ES-I3 (cell line): ENCODE data around the gene EPHB1.
"Not testable (repeated sequence)": the region's sequence is repeated elsewhere in the genome, so short reads cannot be mapped to it uniquely, and the experiment has no call there.

Source experiments
- H3K36me3 ChIP-seq: 2 replicates; pipeline ENCODE4 v1.6.1; 2013; ENCODE audit warnings: mild to moderate bottlenecking, low read length, control low read depth, moderate library complexity; ENCODE audit not compliant: insufficient read depth
- H3K4me1 ChIP-seq: 2 replicates; pipeline ENCODE4 v1.6.1; 2013; ENCODE audit warnings: mild to moderate bottlenecking, control low read depth, low read length; ENCODE audit not compliant: insufficient read depth
- H3K9ac ChIP-seq: 2 replicates; pipeline ENCODE4 v1.6.1; 2013; ENCODE audit warnings: low read depth, mild to moderate bottlenecking, low read length, moderate library complexity
- H3K9me3 ChIP-seq: 2 replicates; pipeline ENCODE4 v1.6.1; 2013; ENCODE audit warnings: mild to moderate bottlenecking, low read length, moderate library complexity; ENCODE audit not compliant: control insufficient read depth, insufficient read depth

Gene EPHB1

GRCh38 chr3:135213213-135213612, 418.2 kb downstream of the EPHB1 start:
- H3K9ac ChIP-seq = no peak overlapping the region

GRCh38 chr3:135213822-135214221, 418.8 kb downstream of the EPHB1 start:
- no peaks in the 10 kb centered on the region for H3K36me3 ChIP-seq
- H3K4me1 ChIP-seq = peaks cover 29% of the 10 kb centered on the region
- H3K9me3 ChIP-seq = no peaks in the 10 kb centered on the region
- H3K9ac ChIP-seq = no peak overlapping the region

More at GRCh38 chr3:135213213-135213612, 418.2 kb downstream of the EPHB1 start:
- Histone ChIP-seq H3K4me1 (peaks cover 23% of the 10 kb centered on the region), H3K36me3 (no peaks in the 10 kb centered on the region), H3K9me3 (no peaks in the 10 kb centered on the region)

GRCh38 chr3:135214400-135214799, 419.3 kb downstream of the EPHB1 start:
- no peaks in the 10 kb centered on the region for H3K36me3 ChIP-seq
- H3K4me1 ChIP-seq = peaks cover 29% of the 10 kb centered on the region

GRCh38 chr3:135215516-135215915, 420.5 kb downstream of the EPHB1 start:
- Histone ChIP-seq H3K9me3 (no peaks in the 10 kb centered on the region), H3K36me3 (no peaks in the 10 kb centered on the region), H3K9ac (no peak overlapping the region), H3K4me1 (peaks cover 38% of the 10 kb centered on the region)

More at GRCh38 chr3:135214400-135214799, 419.3 kb downstream of the EPHB1 start:
- Histone ChIP-seq H3K9ac (no peak overlapping the region), H3K9me3 (no peaks in the 10 kb centered on the region)

GRCh38 chr3:135216659-135217058, 421.6 kb downstream of the EPHB1 start:
- H3K9me3 ChIP-seq = no peaks in the 10 kb centered on the region
- no peak overlapping the region for H3K9ac ChIP-seq
- H3K36me3 ChIP-seq = no peaks in the 10 kb centered on the region
- peaks cover 38% of the 10 kb centered on the region for H3K4me1 ChIP-seq

- Histone ChIP-seq H3K9ac (no peak overlapping the region), H3K36me3 (no peaks in the 10 kb centered on the region), H3K9me3 (no peaks in the 10 kb centered on the region), H3K4me1 (peaks cover 38% of the 10 kb centered on the region)
Measured at GRCh38 chr3:135217730-135218129, 422.7 kb downstream of the EPHB1 start.

- peaks cover 38% of the 10 kb centered on the region for H3K4me1 ChIP-seq
- no peak overlapping the region for H3K9ac ChIP-seq
- H3K36me3 ChIP-seq = no peaks in the 10 kb centered on the region
- H3K9me3 ChIP-seq = no peaks in the 10 kb centered on the region
Measured at GRCh38 chr3:135218304-135218703, 423.2 kb downstream of the EPHB1 start.

GRCh38 chr3:135218782-135219181, 423.7 kb downstream of the EPHB1 start:
- Histone ChIP-seq H3K9ac (no peak overlapping the region), H3K36me3 (no peaks in the 10 kb centered on the region), H3K4me1 (peaks cover 38% of the 10 kb centered on the region), H3K9me3 (no peaks in the 10 kb centered on the region)

GRCh38 chr3:135224815-135225362, 429.8 kb downstream of the EPHB1 start:
- Histone ChIP-seq H3K9ac (no peak overlapping the region), H3K36me3 (no peaks in the 10 kb centered on the region), H3K9me3 (no peaks in the 10 kb centered on the region), H3K4me1 (peaks cover 6% of the 10 kb centered on the region; the same call in 1 of the 2 replicates)

- peaks cover 3% of the 10 kb centered on the region; the same call in 1 of the 2 replicates for H3K9me3 ChIP-seq
- H3K4me1 ChIP-seq = peaks cover 3% of the 10 kb centered on the region
- no peak overlapping the region for H3K9ac ChIP-seq
- H3K36me3 ChIP-seq = no peaks in the 10 kb centered on the region
Measured at GRCh38 chr3:135226057-135226456, 431.0 kb downstream of the EPHB1 start.

GRCh38 chr3:135228201-135228600, 433.1 kb downstream of the EPHB1 start:
- Histone ChIP-seq H3K9ac (no peak overlapping the region), H3K9me3 (peaks cover 5% of the 10 kb centered on the region; the same call in 1 of the 2 replicates), H3K4me1 (peaks cover 14% of the 10 kb centered on the region), H3K36me3 (no peaks in the 10 kb centered on the region; the same call in 1 of the 2 replicates)

GRCh38 chr3:135229018-135229495, 434.0 kb downstream of the EPHB1 start:
- H3K9ac ChIP-seq = no peak overlapping the region
- H3K9me3 ChIP-seq = peaks cover 11% of the 10 kb centered on the region; the same call in 1 of the 2 replicates
- no peaks in the 10 kb centered on the region; the same call in 1 of the 2 replicates for H3K36me3 ChIP-seq
- H3K4me1 ChIP-seq = peaks cover 14% of the 10 kb centered on the region

- peaks cover 11% of the 10 kb centered on the region; the same call in 1 of the 2 replicates for H3K9me3 ChIP-seq
- H3K36me3 ChIP-seq = no peaks in the 10 kb centered on the region; the same call in 1 of the 2 replicates
- no peak overlapping the region for H3K9ac ChIP-seq
- H3K4me1 ChIP-seq = peaks cover 14% of the 10 kb centered on the region
Measured at GRCh38 chr3:135231737-135232136, 436.7 kb downstream of the EPHB1 start.

- Histone ChIP-seq H3K36me3 (no peaks in the 10 kb centered on the region; the same call in 1 of the 2 replicates), H3K9me3 (peaks cover 11% of the 10 kb centered on the region; the same call in 1 of the 2 replicates), H3K4me1 (peaks cover 14% of the 10 kb centered on the region), H3K9ac (no peak overlapping the region)
Measured at GRCh38 chr3:135232226-135232625, 437.2 kb downstream of the EPHB1 start.

- H3K9me3 ChIP-seq = peaks cover 11% of the 10 kb centered on the region; the same call in 1 of the 2 replicates
- H3K4me1 ChIP-seq = peaks cover 14% of the 10 kb centered on the region
- not testable (repeated sequence) for H3K36me3 ChIP-seq, H3K9ac ChIP-seq
Measured at GRCh38 chr3:135233476-135233875, 438.4 kb downstream of the EPHB1 start.
